ENCODE results near the gene CSN3. TPM values are rescaled to one million over a fixed set of nuclear protein-coding genes. Genes with fewer than 3 reads are reported as not detected.

The CSN3 gene
- total and polyA plus RNA-seq, 2 of the 4 experiments (the other 2 are of a cell fraction) = not detected

- CTCF ChIA-PET = interaction anchor here (0.8 kb wide), 1 partner anchor 310 kb away, joined by 3 read pairs; no protein-coding TSS in a partner anchor
Observed at GRCh38 chr4:70251250-70251944, 9.0 kb downstream of the CSN3 start.

More at GRCh38 chr4:70251250-70251944, 9.0 kb downstream of the CSN3 start:
- BruUV-seq (replicated peaks) = no TSS peak
- in situ Hi-C loops (cut with MboI; ENCODE audit: low sequenced_read_pairs) (no loop called here), dilution Hi-C loops (cut with HindIII; ENCODE audit: low sequenced_read_pairs, unreplicated experiment) (no loop called here), intact Hi-C loops (cut with micrococcal nuclease) (no loop called here)
- H3K4me3 ChIP-seq (ENCODE audit: insufficient read depth, low read depth, low read length) = no peak overlapping the region
- H4K8ac ChIP-seq (ENCODE audit: low read depth in 2 of 2, low read length in 2 of 2) = no peak overlapping the region
- no peak overlapping the region for H4K91ac ChIP-seq (ENCODE audit: insufficient read depth, low read depth, low read length)
- no peaks in the 10 kb centered on the region for H3K9me3 ChIP-seq (ENCODE audit: control insufficient read depth, insufficient read depth, low read length)
- TF ChIP-seq CHD1 (IDR thresholded peaks at IDR 0.05; ENCODE audit: low read depth, low read length) = no peak
- TF ChIP-seq, protein P1, sequence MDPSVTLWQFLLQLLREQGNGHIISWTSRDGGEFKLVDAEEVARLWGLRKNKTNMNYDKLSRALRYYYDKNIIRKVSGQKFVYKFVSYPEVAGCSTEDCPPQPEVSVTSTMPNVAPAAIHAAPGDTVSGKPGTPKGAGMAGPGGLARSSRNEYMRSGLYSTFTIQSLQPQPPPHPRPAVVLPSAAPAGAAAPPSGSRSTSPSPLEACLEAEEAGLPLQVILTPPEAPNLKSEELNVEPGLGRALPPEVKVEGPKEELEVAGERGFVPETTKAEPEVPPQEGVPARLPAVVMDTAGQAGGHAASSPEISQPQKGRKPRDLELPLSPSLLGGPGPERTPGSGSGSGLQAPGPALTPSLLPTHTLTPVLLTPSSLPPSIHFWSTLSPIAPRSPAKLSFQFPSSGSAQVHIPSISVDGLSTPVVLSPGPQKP (IDR thresholded peaks at IDR 0.05; ENCODE audit: borderline replicate concordance, low read depth, low read length) = no peak
- peak; percentile 22; the same call in 1 of the 2 replicates for TF ChIP-seq CEBPB (IDR thresholded peaks at IDR 0.05; ENCODE audit: low read depth, low read length)
- TF ChIP-seq NFE2L2 (IDR thresholded peaks at IDR 0.05; ENCODE audit: low read depth, low read length) = no peak
- H2BK120ac ChIP-seq (ENCODE audit: low read depth, low read length) = no peak overlapping the region
- no peak overlapping the region for H3K4ac ChIP-seq (ENCODE audit: low read depth, low read length)
- no peak overlapping the region for H2BK5ac ChIP-seq (ENCODE audit: low read depth, low read length, poor library complexity, severe bottlenecking)
- H3K9me1 ChIP-seq (ENCODE audit: insufficient read depth, low read length) = no peaks in the 10 kb centered on the region
- H3K36me3 ChIP-seq (ENCODE audit: control insufficient read depth, insufficient read depth, low read length) = no peaks in the 10 kb centered on the region
- no peak overlapping the region for H3K23ac ChIP-seq (ENCODE audit: low read depth, low read length)
- H2AFZ ChIP-seq (replicated peaks; ENCODE audit: low read length, poor library complexity) = no peak overlapping the region
- H2BK15ac ChIP-seq (ENCODE audit: low read depth, low read length) = no peak overlapping the region
- H3K27ac ChIP-seq (ENCODE audit: insufficient read depth, low read length) = no peak overlapping the region
- H3K56ac ChIP-seq (ENCODE audit: extremely low read depth, insufficient read depth, low read length) = no peak overlapping the region
- ATAC-seq (ENCODE audit: low read depth) (no peak), DNase-seq (no peak)
- no peak overlapping the region for H3K4me2 ChIP-seq (ENCODE audit: low read depth, low read length)
- H2AK9ac ChIP-seq (replicated peaks; ENCODE audit: low read depth, low read length, poor library complexity) = no peak overlapping the region
- H3K14ac ChIP-seq (replicated peaks; ENCODE audit: low read depth, low read length) = no peak overlapping the region
- H3K9ac ChIP-seq (ENCODE audit: low read depth, low read length) = no peak overlapping the region
- H2BK20ac ChIP-seq (ENCODE audit: low read depth, low read length) = no peak overlapping the region
- POLR2A ChIA-PET (ENCODE audit: unreplicated experiment) = no interaction called here
- H4K5ac ChIP-seq (ENCODE audit: low read depth, low read length) = no peak overlapping the region
- H4K20me1 ChIP-seq (ENCODE audit: insufficient read depth, low read length) = no peaks in the 10 kb centered on the region
- no peak overlapping the region for H2AK5ac ChIP-seq (ENCODE audit: low read depth, low read length)
- no peaks in the 10 kb centered on the region for H3K27me3 ChIP-seq (ENCODE audit: control insufficient read depth, insufficient read depth, low read length)
- H3K79me1 ChIP-seq (ENCODE audit: low read depth in 1 of 2, low read length in 2 of 2) = no peaks in the 10 kb centered on the region
- no peak overlapping the region for H3K18ac ChIP-seq (ENCODE audit: low read depth, low read length)
- H3K4me1 ChIP-seq (ENCODE audit: control insufficient read depth, insufficient read depth, low read length) = no peaks in the 10 kb centered on the region
- 20% methylated on average over 1 of the region's 3 CpGs; no CpG with 5 or more reads in 1 of the 2 experiments for WGBS, 2 experiments (ENCODE audit: extremely low coverage in 2 of 2, insufficient read length in 1 of 2)

Measured in IMR-90 (cell line).